Measurements from ENCODE around the gene TAC4.

The TAC4 gene

DNA sequence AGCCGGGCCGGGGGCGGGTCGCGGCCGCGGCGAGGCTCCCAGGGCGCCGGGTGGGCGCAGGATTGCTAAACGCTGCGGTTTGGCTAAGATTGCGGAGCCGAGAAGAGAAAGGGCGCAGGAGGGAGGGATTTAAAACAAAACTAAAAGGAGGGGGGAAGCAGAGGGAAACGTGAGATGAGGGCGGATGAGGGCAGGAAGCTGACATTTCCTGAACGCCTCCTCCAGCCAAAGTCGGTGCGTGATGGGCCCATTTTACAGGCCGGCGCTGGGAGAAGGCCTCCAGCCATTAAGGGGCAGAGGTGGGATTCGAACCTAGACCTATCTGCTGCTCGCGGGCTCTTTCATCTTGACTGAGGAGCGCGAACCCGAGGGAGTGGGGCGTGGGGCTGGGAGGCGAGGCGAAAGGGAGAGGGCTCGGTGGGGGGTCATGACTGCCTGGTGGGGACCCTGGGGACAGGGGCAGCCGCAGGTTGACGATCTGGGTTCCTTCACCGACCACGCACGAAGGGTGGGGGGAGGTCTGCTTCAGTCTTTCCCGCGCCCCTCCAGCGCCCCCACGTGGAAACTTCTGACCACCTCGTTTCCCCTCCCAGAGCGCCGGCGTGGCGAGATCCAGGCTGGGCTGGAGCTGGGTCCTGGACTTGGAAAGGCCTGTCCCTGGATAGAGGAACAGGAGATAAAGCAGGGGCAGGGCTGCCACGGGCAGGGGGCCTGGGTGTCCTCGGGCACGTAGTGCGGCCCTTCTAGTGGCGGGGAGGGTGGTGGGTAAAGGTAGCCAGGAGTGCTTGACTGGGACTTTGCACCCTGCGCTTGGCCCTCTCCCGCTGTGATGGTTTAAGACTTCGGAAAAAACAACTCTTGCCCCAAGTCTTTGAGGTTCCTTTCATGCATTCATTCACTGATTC lies 3.8 kb upstream of the TAC4 start:
- H3K9ac ChIP-seq (ENCODE audit: low read length), result no peak overlapping the region
- H3K27ac ChIP-seq (ENCODE audit: low read depth, low read length), result no peak overlapping the region
- H3K9me3 ChIP-seq (ENCODE audit: low read length), result no peaks in the 10 kb centered on the region
- H3K27me3 ChIP-seq (ENCODE audit: control insufficient read depth in 1 of 2, insufficient read depth in 2 of 2, low read length in 2 of 2), result no peaks in the 10 kb centered on the region
- H3K36me3 ChIP-seq (ENCODE audit: insufficient read depth, low read length), result no peaks in the 10 kb centered on the region
- peak overlapping the region; percentile 70 to 75 for H3K4me3 ChIP-seq (ENCODE audit: low read depth in 1 of 2, low read length in 2 of 2)
- H3K4me1 ChIP-seq (ENCODE audit: insufficient read depth, low read length), result peaks cover 9% of the 10 kb centered on the region

DNA sequence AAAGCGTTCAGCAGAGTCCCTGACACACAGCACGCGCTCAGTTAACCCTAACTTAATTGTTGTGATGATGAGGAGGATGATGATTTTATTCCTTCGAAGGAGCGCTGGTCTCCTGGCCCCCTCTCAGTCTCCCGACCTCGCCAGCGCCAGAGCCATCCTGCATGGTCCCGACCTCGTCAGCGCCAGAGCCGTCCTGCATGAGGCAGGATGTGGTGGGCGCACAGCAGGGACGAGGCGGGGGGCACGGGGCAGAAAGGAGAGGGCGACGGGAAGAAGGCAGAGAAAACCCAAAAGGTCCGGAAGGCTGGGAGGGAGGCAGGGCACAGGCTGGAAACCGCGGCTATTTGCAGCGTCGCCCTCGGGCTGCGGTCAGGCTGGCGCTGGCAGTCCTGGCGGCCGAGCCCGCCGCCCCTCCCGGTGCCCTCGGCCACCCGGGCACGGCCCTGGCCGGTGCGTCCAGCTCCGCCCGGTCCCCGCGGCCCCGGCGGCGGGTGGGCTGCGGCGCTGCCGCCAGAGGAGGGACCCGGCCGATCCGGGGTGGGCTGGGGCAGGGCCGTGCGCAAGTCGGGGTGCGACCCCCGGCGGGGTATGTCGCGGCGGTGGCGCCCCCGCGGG lies 3.0 kb upstream of the TAC4 start:
- no peak overlapping the region for H3K27ac ChIP-seq (ENCODE audit: low read depth, low read length)
- peak overlapping the region; percentile 4 for H3K9ac ChIP-seq (ENCODE audit: low read length)

DNA sequence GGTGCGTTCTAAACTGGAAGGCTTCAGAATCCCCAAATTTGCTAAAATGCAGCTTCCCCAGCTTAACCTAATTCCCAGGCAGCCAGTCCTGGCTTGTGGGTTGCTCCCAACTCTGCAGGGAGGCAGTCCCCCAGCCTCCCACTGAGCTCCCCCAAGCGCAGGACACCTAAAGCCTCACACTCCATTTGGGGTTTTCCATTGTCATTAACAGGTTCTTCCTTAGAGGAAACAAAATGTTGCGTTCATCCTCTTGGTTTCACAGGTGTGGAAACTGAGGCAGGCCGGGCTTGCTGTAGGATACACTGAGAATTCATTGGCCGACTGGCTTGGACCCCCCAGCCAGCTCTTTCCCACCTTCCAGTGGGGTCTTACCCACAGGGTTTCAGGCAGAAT lies 2.3 kb upstream of the TAC4 start:
- Histone ChIP-seq H3K4me1 (ENCODE audit: insufficient read depth, low read length) (peaks cover 22% of the 10 kb centered on the region), H3K27me3 (ENCODE audit: control insufficient read depth in 1 of 2, insufficient read depth in 2 of 2, low read length in 2 of 2) (no peaks in the 10 kb centered on the region), H3K9me3 (ENCODE audit: low read length) (no peaks in the 10 kb centered on the region), H3K36me3 (ENCODE audit: insufficient read depth, low read length) (no peaks in the 10 kb centered on the region), H3K27ac (ENCODE audit: low read depth, low read length) (no peak overlapping the region), H3K4me3 (ENCODE audit: low read depth in 1 of 2, low read length in 2 of 2) (peak overlapping the region in 1 of 2 donors; percentile 70), H3K9ac (ENCODE audit: low read length) (peak overlapping the region; percentile 4)

More for the DNA sequence above, 3.0 kb upstream of the TAC4 start:
- Histone ChIP-seq H3K9me3 (ENCODE audit: low read length) (no peaks in the 10 kb centered on the region), H3K36me3 (ENCODE audit: insufficient read depth, low read length) (no peaks in the 10 kb centered on the region), H3K27me3 (ENCODE audit: control insufficient read depth in 1 of 2, insufficient read depth in 2 of 2, low read length in 2 of 2) (no peaks in the 10 kb centered on the region), H3K4me3 (ENCODE audit: low read depth in 1 of 2, low read length in 2 of 2) (peak overlapping the region; percentile 70 to 75), H3K4me1 (ENCODE audit: insufficient read depth, low read length) (peaks cover 16% of the 10 kb centered on the region)

DNA sequence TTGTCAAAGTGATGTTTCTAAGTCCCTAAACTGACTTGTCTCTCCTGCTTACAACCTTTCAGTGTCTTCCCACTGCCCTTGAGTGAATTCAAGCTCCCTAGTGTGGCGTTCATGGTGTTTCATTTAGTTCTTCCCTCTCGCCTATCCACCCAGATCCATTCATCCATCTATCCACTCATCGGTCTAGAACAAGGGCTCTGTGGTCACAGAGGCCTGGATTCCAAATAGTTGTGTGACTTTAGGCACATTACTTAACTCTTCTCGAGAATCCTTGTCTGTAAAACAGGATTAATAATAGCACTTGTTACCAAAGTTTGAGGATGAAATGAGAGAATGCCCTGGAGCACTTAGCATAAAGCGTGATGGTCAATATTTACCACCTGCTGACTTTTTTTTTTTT lies 870 bp upstream of the TAC4 start:
- H3K9me3 ChIP-seq (ENCODE audit: low read length), result no peaks in the 10 kb centered on the region
- no peak overlapping the region for H3K4me3 ChIP-seq (ENCODE audit: low read depth in 1 of 2, low read length in 2 of 2)
- H3K36me3 ChIP-seq (ENCODE audit: insufficient read depth, low read length), result no peaks in the 10 kb centered on the region
- no peak overlapping the region for H3K9ac ChIP-seq (ENCODE audit: low read length)
- no peak overlapping the region for H3K27ac ChIP-seq (ENCODE audit: low read depth, low read length)
- peaks cover 28% of the 10 kb centered on the region for H3K4me1 ChIP-seq (ENCODE audit: insufficient read depth, low read length)
- H3K27me3 ChIP-seq (ENCODE audit: control insufficient read depth in 1 of 2, insufficient read depth in 2 of 2, low read length in 2 of 2), result no peaks in the 10 kb centered on the region

DNA sequence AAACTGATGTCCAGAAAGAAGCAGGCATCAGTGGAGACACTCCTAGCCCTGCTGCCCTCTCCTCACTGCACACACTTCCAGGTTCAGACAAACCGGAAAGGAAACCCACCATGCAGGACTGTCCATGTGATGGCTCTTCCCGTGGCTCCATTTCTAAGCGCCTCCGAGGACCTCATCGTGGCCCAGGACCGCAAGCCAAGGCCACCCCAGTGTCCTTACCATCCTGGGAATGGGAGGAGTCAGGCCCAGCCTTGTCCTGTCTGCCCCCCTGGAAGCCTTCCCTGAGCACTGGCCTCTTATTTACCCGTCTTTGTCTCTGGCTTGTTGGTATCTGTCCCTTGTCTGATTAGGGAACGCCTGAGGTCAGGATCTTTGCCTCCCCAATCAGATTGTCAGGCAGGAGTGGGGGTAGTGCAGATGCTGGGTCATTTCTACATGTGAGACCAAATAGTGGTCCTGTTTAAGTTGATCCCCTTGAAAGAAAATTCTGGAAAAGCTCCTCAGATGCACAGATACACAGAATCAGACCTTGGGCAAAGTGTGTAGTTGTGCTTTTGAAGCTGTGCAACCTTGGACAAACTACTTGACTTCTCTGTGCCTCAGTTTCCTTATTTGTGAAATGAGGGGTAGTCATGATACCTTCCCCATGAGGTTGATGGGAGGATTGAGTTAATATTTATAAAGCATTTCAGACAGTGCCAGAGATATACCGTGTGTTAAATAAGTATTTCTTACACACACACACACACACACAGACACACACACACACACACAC lies 744 bp downstream of the TAC4 start:
- peaks cover 36% of the 10 kb centered on the region for H3K4me1 ChIP-seq (ENCODE audit: insufficient read depth, low read length)
- no peaks in the 10 kb centered on the region for H3K27me3 ChIP-seq (ENCODE audit: control insufficient read depth in 1 of 2, insufficient read depth in 2 of 2, low read length in 2 of 2)
- no peak overlapping the region for H3K27ac ChIP-seq (ENCODE audit: low read depth, low read length)
- no peaks in the 10 kb centered on the region for H3K9me3 ChIP-seq (ENCODE audit: low read length)
- no peaks in the 10 kb centered on the region for H3K36me3 ChIP-seq (ENCODE audit: insufficient read depth, low read length)
- no peak overlapping the region for H3K4me3 ChIP-seq (ENCODE audit: low read depth in 1 of 2, low read length in 2 of 2)
- H3K9ac ChIP-seq (ENCODE audit: low read length), result no peak overlapping the region

DNA sequence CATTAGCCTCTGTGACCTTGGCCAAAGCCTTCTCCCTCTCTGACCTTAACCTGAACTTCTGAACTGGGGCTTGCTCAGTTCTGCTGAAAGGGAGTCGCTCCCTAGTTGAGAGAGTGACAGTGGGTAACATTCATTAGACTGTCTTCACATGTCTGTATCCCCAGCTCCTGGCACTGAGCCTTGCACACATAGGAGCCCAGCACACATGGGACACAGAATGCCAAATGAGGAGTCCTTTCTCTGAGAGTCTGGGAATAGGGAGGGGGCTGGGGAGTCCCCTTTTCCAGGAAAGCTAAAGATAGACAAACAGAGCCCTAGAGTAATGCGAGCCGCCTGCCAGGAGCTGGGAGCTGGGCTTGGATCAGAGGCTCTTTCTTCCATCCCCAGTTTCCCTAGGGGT lies 2.5 kb downstream of the TAC4 start:
- peaks cover 28% of the 10 kb centered on the region for H3K4me1 ChIP-seq (ENCODE audit: insufficient read depth, low read length)
- no peak overlapping the region for H3K4me3 ChIP-seq (ENCODE audit: low read depth in 1 of 2, low read length in 2 of 2)
- no peaks in the 10 kb centered on the region for H3K36me3 ChIP-seq (ENCODE audit: insufficient read depth, low read length)
- H3K9me3 ChIP-seq (ENCODE audit: low read length), result no peaks in the 10 kb centered on the region
- no peaks in the 10 kb centered on the region for H3K27me3 ChIP-seq (ENCODE audit: control insufficient read depth in 1 of 2, insufficient read depth in 2 of 2, low read length in 2 of 2)
- no peak overlapping the region for H3K9ac ChIP-seq (ENCODE audit: low read length)
- peak overlapping the region; percentile 45 for H3K27ac ChIP-seq (ENCODE audit: low read depth, low read length)

DNA sequence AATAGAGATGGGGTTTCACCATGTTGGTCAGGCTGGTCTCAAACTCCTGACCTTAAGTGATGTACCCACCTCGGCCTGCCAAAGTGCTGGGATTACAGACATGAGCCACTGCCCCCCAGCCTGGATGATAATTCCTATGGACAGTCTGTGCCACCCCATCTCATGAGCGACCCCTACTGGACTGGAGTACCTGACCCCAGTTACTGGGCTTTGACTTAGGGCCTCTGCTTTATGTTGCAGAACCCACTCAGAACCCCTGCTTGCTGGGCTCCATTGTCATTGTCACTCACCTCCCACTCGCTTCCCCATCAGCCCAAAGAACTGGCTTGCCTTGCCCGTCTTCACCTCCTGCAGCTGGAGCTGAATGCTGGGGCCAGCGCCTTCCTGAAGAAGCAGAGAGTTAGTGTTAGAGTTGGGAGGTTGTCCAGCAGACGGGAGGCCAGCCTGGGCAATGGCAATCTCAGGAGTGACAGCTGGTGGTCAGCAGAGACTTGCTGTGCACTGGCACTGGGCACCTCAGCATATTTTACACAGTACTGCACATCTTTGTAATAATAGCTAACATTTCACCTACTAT lies 4.0 kb downstream of the TAC4 start:
- no peak overlapping the region for H3K9ac ChIP-seq (ENCODE audit: low read length)
- no peak overlapping the region for H3K4me3 ChIP-seq (ENCODE audit: low read depth in 1 of 2, low read length in 2 of 2)
- no peak overlapping the region for H3K27ac ChIP-seq (ENCODE audit: low read depth, low read length)
- H3K36me3 ChIP-seq (ENCODE audit: insufficient read depth, low read length), result no peaks in the 10 kb centered on the region
- no peaks in the 10 kb centered on the region for H3K27me3 ChIP-seq (ENCODE audit: control insufficient read depth in 1 of 2, insufficient read depth in 2 of 2, low read length in 2 of 2)
- H3K9me3 ChIP-seq (ENCODE audit: low read length), result no peaks in the 10 kb centered on the region
- H3K4me1 ChIP-seq (ENCODE audit: insufficient read depth, low read length), result peaks cover 28% of the 10 kb centered on the region

DNA sequence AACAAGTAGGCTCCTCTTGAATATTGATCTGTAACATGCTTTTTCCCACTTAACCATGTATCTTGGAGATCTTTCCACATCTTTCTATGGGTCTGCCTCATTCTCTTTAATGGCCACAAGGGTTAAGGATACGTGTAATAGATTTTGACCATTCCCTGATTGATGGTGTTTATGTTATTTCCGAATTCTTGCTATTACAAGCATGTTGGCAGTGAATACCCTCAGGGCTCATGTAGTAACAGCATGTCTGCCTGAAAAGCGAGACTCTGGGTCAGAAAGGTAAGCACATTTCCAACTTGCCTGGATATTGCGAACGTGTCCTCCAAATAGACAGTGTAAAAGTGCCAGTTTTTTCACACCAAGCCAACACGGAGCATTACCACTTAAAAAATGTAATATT lies 5.0 kb downstream of the TAC4 start:
- H3K27me3 ChIP-seq (ENCODE audit: control insufficient read depth in 1 of 2, insufficient read depth in 2 of 2, low read length in 2 of 2), result no peaks in the 10 kb centered on the region
- H3K4me1 ChIP-seq (ENCODE audit: insufficient read depth, low read length), result peaks cover 28% of the 10 kb centered on the region
- H3K9ac ChIP-seq (ENCODE audit: low read length), result no peak overlapping the region
- no peak overlapping the region for H3K4me3 ChIP-seq (ENCODE audit: low read depth in 1 of 2, low read length in 2 of 2)
- no peaks in the 10 kb centered on the region for H3K36me3 ChIP-seq (ENCODE audit: insufficient read depth, low read length)
- H3K9me3 ChIP-seq (ENCODE audit: low read length), result no peaks in the 10 kb centered on the region
- no peak overlapping the region for H3K27ac ChIP-seq (ENCODE audit: low read depth, low read length)

DNA sequence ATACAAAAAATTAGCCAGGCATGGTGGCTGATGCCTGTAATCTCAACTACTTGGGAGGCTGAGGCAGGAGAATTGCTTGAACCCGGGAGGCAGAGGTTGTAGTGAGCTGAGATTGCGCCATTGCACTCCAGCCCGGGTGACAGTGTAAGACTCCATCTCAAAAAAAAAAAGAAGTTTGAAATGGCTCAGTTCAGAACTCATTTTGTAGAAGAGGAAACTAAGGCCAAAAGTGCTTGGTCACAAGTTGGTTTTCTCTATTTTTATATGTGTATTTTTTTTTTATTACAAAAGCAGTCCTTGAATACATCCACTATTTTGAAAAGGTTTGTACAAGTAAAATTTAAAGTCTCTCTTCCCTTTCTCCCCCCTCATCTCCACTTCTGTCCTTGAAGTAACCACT lies 5.5 kb downstream of the TAC4 start:
- no peak overlapping the region for H3K27ac ChIP-seq (ENCODE audit: low read depth, low read length)
- no peaks in the 10 kb centered on the region for H3K9me3 ChIP-seq (ENCODE audit: low read length)
- H3K36me3 ChIP-seq (ENCODE audit: insufficient read depth, low read length), result no peaks in the 10 kb centered on the region
- no peaks in the 10 kb centered on the region for H3K27me3 ChIP-seq (ENCODE audit: control insufficient read depth in 1 of 2, insufficient read depth in 2 of 2, low read length in 2 of 2)
- no peak overlapping the region for H3K4me3 ChIP-seq (ENCODE audit: low read depth in 1 of 2, low read length in 2 of 2)
- H3K4me1 ChIP-seq (ENCODE audit: insufficient read depth, low read length), result peaks cover 28% of the 10 kb centered on the region
- no peak overlapping the region for H3K9ac ChIP-seq (ENCODE audit: low read length)

DNA sequence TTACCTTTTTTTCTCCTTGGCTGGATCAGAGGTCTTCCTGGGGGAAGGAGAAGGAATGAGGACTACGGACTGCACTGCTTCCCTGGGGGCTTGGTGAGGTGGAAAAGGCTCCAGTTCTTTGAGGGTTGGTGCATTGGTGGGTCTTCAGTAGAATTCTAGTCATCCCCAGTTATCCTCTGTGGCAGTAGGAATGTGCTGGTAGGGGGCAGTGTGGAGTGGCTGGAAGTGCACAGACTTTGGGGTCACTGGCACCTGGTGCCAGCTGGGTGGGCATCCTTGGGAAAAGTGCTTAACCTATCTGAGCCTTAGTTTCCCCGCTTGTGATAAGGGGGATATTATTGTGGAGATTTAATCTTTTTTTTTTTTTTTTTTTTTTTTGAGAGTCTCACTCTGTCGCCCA lies 6.3 kb downstream of the TAC4 start:
- no peak overlapping the region for H3K27ac ChIP-seq (ENCODE audit: low read depth, low read length)
- H3K9me3 ChIP-seq (ENCODE audit: low read length), result no peaks in the 10 kb centered on the region
- H3K9ac ChIP-seq (ENCODE audit: low read length), result no peak overlapping the region
- no peaks in the 10 kb centered on the region for H3K27me3 ChIP-seq (ENCODE audit: control insufficient read depth in 1 of 2, insufficient read depth in 2 of 2, low read length in 2 of 2)
- H3K4me1 ChIP-seq (ENCODE audit: insufficient read depth, low read length), result peaks cover 28% of the 10 kb centered on the region
- no peak overlapping the region for H3K4me3 ChIP-seq (ENCODE audit: low read depth in 1 of 2, low read length in 2 of 2)
- no peaks in the 10 kb centered on the region for H3K36me3 ChIP-seq (ENCODE audit: insufficient read depth, low read length)

DNA sequence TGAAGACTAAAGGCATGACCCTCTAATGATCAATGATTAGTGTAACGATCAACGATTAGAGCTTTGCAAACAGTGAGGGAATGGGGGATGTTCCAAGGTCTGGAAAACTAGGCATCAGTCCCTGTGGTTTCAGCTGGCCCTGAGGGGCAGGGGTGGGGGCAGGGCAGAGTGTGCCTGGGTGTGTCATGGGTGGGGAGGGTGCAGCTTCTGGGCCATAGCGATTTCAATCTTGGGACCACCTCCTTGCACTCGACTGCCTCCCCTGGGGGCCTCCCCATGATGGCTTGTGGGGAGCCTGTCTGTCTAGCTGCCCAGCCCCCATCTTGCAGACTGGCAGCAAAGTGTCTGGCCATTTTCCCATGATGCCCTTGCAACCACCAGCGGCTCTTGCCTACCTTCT lies 8.4 kb downstream of the TAC4 start:
- Histone ChIP-seq H3K4me3 (ENCODE audit: low read depth in 1 of 2, low read length in 2 of 2) (no peak overlapping the region), H3K9me3 (ENCODE audit: low read length) (no peaks in the 10 kb centered on the region), H3K27me3 (ENCODE audit: control insufficient read depth in 1 of 2, insufficient read depth in 2 of 2, low read length in 2 of 2) (no peaks in the 10 kb centered on the region), H3K27ac (ENCODE audit: low read depth, low read length) (no peak overlapping the region), H3K4me1 (ENCODE audit: insufficient read depth, low read length) (peaks cover 9% of the 10 kb centered on the region), H3K9ac (ENCODE audit: low read length) (no peak overlapping the region), H3K36me3 (ENCODE audit: insufficient read depth, low read length) (peaks cover 9% of the 10 kb centered on the region)

All from muscle layer of colon (tissue), 2 donors.